Activated T-cell treated with anti-CD3 and anti-CD28 coated beads, Interleukin-2, amount 50 U/mL, for 4 hours (primary cell): ENCODE data around the gene AMZ1. TPM values are rescaled to one million over a fixed set of nuclear protein-coding genes. Genes with fewer than 3 reads are reported as not detected.
A peak's percentile ranks its signal among the peaks of the same experiment; 100 is the strongest.

ENCODE experiments used
- ATAC-seq, 2 donors: fragments of 200-7000 bp; cut with Tn5 transposase; one replicate each; pipeline ENCODE4 v1.10.0; 2021
- DNase-seq: peaks from one replicate; pipeline ENCODE4 v3.0.0-alpha.2; 2020
- H3K27me3 Mint-ChIP-seq: one replicate; pipeline ENCODE4 v1.8.0; 2021; ENCODE audit warnings: low read depth, mixed read lengths
- H3K36me3 Mint-ChIP-seq: one replicate; pipeline ENCODE4 v1.8.0; 2022; ENCODE audit warnings: mixed read lengths; ENCODE audit not compliant: insufficient read depth
- H3K4me1 Mint-ChIP-seq: one replicate; pipeline ENCODE4 v1.8.0; 2021; ENCODE audit warnings: low read depth, mixed read lengths
- H3K4me3 Mint-ChIP-seq: one replicate; pipeline ENCODE4 v1.8.0; 2021; ENCODE audit warnings: mild to moderate bottlenecking, moderate library complexity, mixed read lengths
- H3K9me3 Mint-ChIP-seq: one replicate; pipeline ENCODE4 v1.8.0; 2021; ENCODE audit warnings: mixed read lengths
- total RNA-seq, 3 donors: library from RNA; stranded (reverse); gene quantifications; one replicate each; pipeline ENCODE4 v1.2.1, GENCODE V29; 2021

AMZ1 gene
- total RNA-seq = under 1 TPM in 1 of 3 donors, not detected in 2; 0.03 TPM

GRCh38 chr7:2687881-2688318, at the start of gene AMZ1:
Gene AMZ1 (plus strand): TSS chr7:2688202. CDS start chr7:2700452, 12,250 bp downstream.
- Mint-ChIP-seq H3K36me3 (no peaks in the 10 kb centered on the region), H3K4me1 (peaks cover 10% of the 10 kb centered on the region), H3K9me3 (no peaks in the 10 kb centered on the region), H3K27me3 (peaks cover 49% of the 10 kb centered on the region), H3K4me3 (peak within 1 kb of the TSS; percentile 31)
- ATAC-seq (peak in 1 of 2 donors; percentile 33), DNase-seq (no peak)

- DNase-seq (no peak), ATAC-seq (no peak)
- Mint-ChIP-seq H3K27me3 (no peaks in the 10 kb centered on the region), H3K9me3 (no peaks in the 10 kb centered on the region), H3K4me3 (no peak overlapping the region), H3K36me3 (no peaks in the 10 kb centered on the region), H3K4me1 (peaks cover 10% of the 10 kb centered on the region)
These were observed 49.6 kb upstream of the AMZ1 start for GRCh38 chr7:2638224-2638991.

- ATAC-seq (no peak), DNase-seq (no peak)
- Mint-ChIP-seq H3K4me3 (no peak overlapping the region), H3K36me3 (no peaks in the 10 kb centered on the region), H3K27me3 (no peaks in the 10 kb centered on the region), H3K4me1 (peaks cover 2% of the 10 kb centered on the region), H3K9me3 (no peaks in the 10 kb centered on the region)
These were observed 48.8 kb upstream of the AMZ1 start for GRCh38 chr7:2639181-2639681.

- no peak overlapping the region for H3K4me3 Mint-ChIP-seq
These were observed 48.1 kb upstream of the AMZ1 start for GRCh38 chr7:2639695-2640481.

GRCh38 chr7:2640482-2640830, 47.5 kb upstream of the AMZ1 start:
- ATAC-seq (no peak), DNase-seq (no peak)
- Mint-ChIP-seq H3K4me1 (peaks cover 14% of the 10 kb centered on the region), H3K4me3 (no peak overlapping the region), H3K36me3 (no peaks in the 10 kb centered on the region), H3K9me3 (no peaks in the 10 kb centered on the region), H3K27me3 (no peaks in the 10 kb centered on the region)

More at GRCh38 chr7:2639695-2640481, 48.1 kb upstream of the AMZ1 start:
- ATAC-seq = no peak
- no peaks in the 10 kb centered on the region for H3K9me3 Mint-ChIP-seq
- H3K4me1 Mint-ChIP-seq = peaks cover 8% of the 10 kb centered on the region
- H3K36me3 Mint-ChIP-seq = no peaks in the 10 kb centered on the region
- DNase-seq = no peak
- H3K27me3 Mint-ChIP-seq = no peaks in the 10 kb centered on the region

- H3K36me3 Mint-ChIP-seq = no peaks in the 10 kb centered on the region
- no peaks in the 10 kb centered on the region for H3K9me3 Mint-ChIP-seq
- no peak overlapping the region for H3K4me3 Mint-ChIP-seq
- no peaks in the 10 kb centered on the region for H3K27me3 Mint-ChIP-seq
- ATAC-seq = no peak
- peaks cover 17% of the 10 kb centered on the region for H3K4me1 Mint-ChIP-seq
- no peak for DNase-seq
These were observed 47.1 kb upstream of the AMZ1 start for GRCh38 chr7:2640846-2641316.

GRCh38 chr7:2641406-2642393, 46.3 kb upstream of the AMZ1 start:
- DNase-seq (no peak), ATAC-seq (no peak)
- peaks cover 15% of the 10 kb centered on the region for H3K4me1 Mint-ChIP-seq
- no peaks in the 10 kb centered on the region for H3K27me3 Mint-ChIP-seq
- no peaks in the 10 kb centered on the region for H3K9me3 Mint-ChIP-seq
- no peaks in the 10 kb centered on the region for H3K36me3 Mint-ChIP-seq
- no peak overlapping the region for H3K4me3 Mint-ChIP-seq

GRCh38 chr7:2643386-2644219, 44.4 kb upstream of the AMZ1 start:
- Mint-ChIP-seq H3K9me3 (no peaks in the 10 kb centered on the region), H3K4me3 (no peak overlapping the region), H3K27me3 (no peaks in the 10 kb centered on the region), H3K4me1 (peaks cover 15% of the 10 kb centered on the region), H3K36me3 (no peaks in the 10 kb centered on the region)
- ATAC-seq (no peak), DNase-seq (no peak)

GRCh38 chr7:2644220-2644561, 43.8 kb upstream of the AMZ1 start:
- H3K4me3 Mint-ChIP-seq = peak overlapping the region; percentile 35
- no peaks in the 10 kb centered on the region for H3K27me3 Mint-ChIP-seq
- H3K4me1 Mint-ChIP-seq = peaks cover 15% of the 10 kb centered on the region
- ATAC-seq (no peak), DNase-seq (no peak)
- H3K36me3 Mint-ChIP-seq = no peaks in the 10 kb centered on the region
- no peaks in the 10 kb centered on the region for H3K9me3 Mint-ChIP-seq

- no peaks in the 10 kb centered on the region for H3K27me3 Mint-ChIP-seq
- DNase-seq (no peak), ATAC-seq (peak; percentile 56 to 63)
- H3K36me3 Mint-ChIP-seq = no peaks in the 10 kb centered on the region
- H3K4me3 Mint-ChIP-seq = peak overlapping the region; percentile 70
- no peaks in the 10 kb centered on the region for H3K9me3 Mint-ChIP-seq
- H3K4me1 Mint-ChIP-seq = peaks cover 15% of the 10 kb centered on the region
These were observed 43.3 kb upstream of the AMZ1 start for GRCh38 chr7:2644562-2645273.

- H3K4me1 Mint-ChIP-seq = peaks cover 15% of the 10 kb centered on the region
- H3K9me3 Mint-ChIP-seq = no peaks in the 10 kb centered on the region
- DNase-seq (no peak), ATAC-seq (peak; percentile 69 to 75)
- H3K36me3 Mint-ChIP-seq = no peaks in the 10 kb centered on the region
- H3K27me3 Mint-ChIP-seq = no peaks in the 10 kb centered on the region
- H3K4me3 Mint-ChIP-seq = peak overlapping the region; percentile 70
These were observed 42.6 kb upstream of the AMZ1 start for GRCh38 chr7:2645274-2645868.

GRCh38 chr7:2646336-2646679, 41.7 kb upstream of the AMZ1 start:
- no peak overlapping the region for H3K4me3 Mint-ChIP-seq
- no peaks in the 10 kb centered on the region for H3K27me3 Mint-ChIP-seq
- no peaks in the 10 kb centered on the region for H3K9me3 Mint-ChIP-seq
- ATAC-seq = no peak
- H3K36me3 Mint-ChIP-seq = no peaks in the 10 kb centered on the region
- H3K4me1 Mint-ChIP-seq = peaks cover 15% of the 10 kb centered on the region
- no peak for DNase-seq
